ENCODE results near the gene ADM5.

Gene ADM5

GRCh38 chr19:49666120-49666444 lies 23.3 kb upstream of the ADM5 start:
- H3K36me3 ChIP-seq (ENCODE audit: control insufficient read depth, insufficient read depth, low read length): peaks cover 24% of the 10 kb centered on the region
- TF ChIP-seq CTCF (IDR thresholded peaks at IDR 0.05; ENCODE audit: insufficient read depth, low read length, poor library complexity, severe bottlenecking): no peak
- peak overlapping the region; percentile 72 for H3K4me3 ChIP-seq (replicated peaks; ENCODE audit: low read depth, low read length)
- H3K27me3 ChIP-seq (replicated peaks; ENCODE audit: control insufficient read depth, insufficient read depth, low read length): no peaks in the 10 kb centered on the region
- DNase-seq (ENCODE audit: extremely low read depth, insufficient read length): no peak

GRCh38 chr19:49667473-49667872 lies 21.9 kb upstream of the ADM5 start:
- peaks cover 11% of the 10 kb centered on the region for H3K36me3 ChIP-seq (ENCODE audit: control insufficient read depth, insufficient read depth, low read length)

GRCh38 chr19:49669516-49669915 lies 19.9 kb upstream of the ADM5 start:
- no peak for TF ChIP-seq CTCF (IDR thresholded peaks at IDR 0.05; ENCODE audit: insufficient read depth, low read length, poor library complexity, severe bottlenecking)
- H3K4me3 ChIP-seq (replicated peaks; ENCODE audit: low read depth, low read length): no peak overlapping the region
- H3K36me3 ChIP-seq (ENCODE audit: control insufficient read depth, insufficient read depth, low read length): peaks cover 3% of the 10 kb centered on the region
- no peak for DNase-seq (ENCODE audit: extremely low read depth, insufficient read length)
- no peaks in the 10 kb centered on the region for H3K27me3 ChIP-seq (replicated peaks; ENCODE audit: control insufficient read depth, insufficient read depth, low read length)

More at GRCh38 chr19:49667473-49667872, 21.9 kb upstream of the ADM5 start:
- Histone ChIP-seq H3K27me3 (replicated peaks; ENCODE audit: control insufficient read depth, insufficient read depth, low read length) (no peaks in the 10 kb centered on the region), H3K4me3 (replicated peaks; ENCODE audit: low read depth, low read length) (no peak overlapping the region)
- no peak for TF ChIP-seq CTCF (IDR thresholded peaks at IDR 0.05; ENCODE audit: insufficient read depth, low read length, poor library complexity, severe bottlenecking)
- no peak for DNase-seq (ENCODE audit: extremely low read depth, insufficient read length)

- Histone ChIP-seq H3K36me3 (ENCODE audit: control insufficient read depth, insufficient read depth, low read length) (peaks cover 3% of the 10 kb centered on the region), H3K27me3 (replicated peaks; ENCODE audit: control insufficient read depth, insufficient read depth, low read length) (no peaks in the 10 kb centered on the region), H3K4me3 (replicated peaks; ENCODE audit: low read depth, low read length) (no peak overlapping the region)
- peak; percentile 99 for TF ChIP-seq CTCF (IDR thresholded peaks at IDR 0.05; ENCODE audit: insufficient read depth, low read length, poor library complexity, severe bottlenecking)
- peak; percentile 77 for DNase-seq (ENCODE audit: extremely low read depth, insufficient read length)
Observed at GRCh38 chr19:49672131-49672919, 17.1 kb upstream of the ADM5 start.

- Histone ChIP-seq H3K4me3 (replicated peaks; ENCODE audit: low read depth, low read length) (peak overlapping the region; percentile 88), H3K36me3 (ENCODE audit: control insufficient read depth, insufficient read depth, low read length) (peaks cover 3% of the 10 kb centered on the region), H3K27me3 (replicated peaks; ENCODE audit: control insufficient read depth, insufficient read depth, low read length) (no peaks in the 10 kb centered on the region)
- DNase-seq (ENCODE audit: extremely low read depth, insufficient read length): no peak
- TF ChIP-seq CTCF (IDR thresholded peaks at IDR 0.05; ENCODE audit: insufficient read depth, low read length, poor library complexity, severe bottlenecking): no peak
Observed at GRCh38 chr19:49676136-49676783, 13.1 kb upstream of the ADM5 start.
